ENCODE measurements around the gene DYSF. TPM values are rescaled to one million over a fixed set of nuclear protein-coding genes. Genes with fewer than 3 reads are reported as not detected.

Gene DYSF
- total RNA-seq, 1 donor = 0.18 TPM

GRCh38 chr2:71617266-71617665 lies 163.9 kb downstream of the DYSF start:
- no peak for TF ChIP-seq CTCF (IDR thresholded peaks at IDR 0.05; ENCODE audit: insufficient read depth, low read length)

GRCh38 chr2:71618327-71619113 lies 165.2 kb downstream of the DYSF start:
- H3K4me3 ChIP-seq (ENCODE audit: low read depth, low read length) = no peak overlapping the region
- no peak for TF ChIP-seq CTCF (IDR thresholded peaks at IDR 0.05; ENCODE audit: insufficient read depth, low read length)
- DNase-seq (ENCODE audit: low read depth) = no peak

More at GRCh38 chr2:71617266-71617665, 163.9 kb downstream of the DYSF start:
- H3K4me3 ChIP-seq (ENCODE audit: low read depth, low read length) = no peak overlapping the region
- DNase-seq (ENCODE audit: low read depth) = no peak

GRCh38 chr2:71619230-71619741 lies 165.9 kb downstream of the DYSF start:
- no peak overlapping the region for H3K4me3 ChIP-seq (ENCODE audit: low read depth, low read length)
- DNase-seq (ENCODE audit: low read depth) = no peak
- no peak for TF ChIP-seq CTCF (IDR thresholded peaks at IDR 0.05; ENCODE audit: insufficient read depth, low read length)

GRCh38 chr2:71620116-71620515 lies 166.8 kb downstream of the DYSF start:
- TF ChIP-seq CTCF (IDR thresholded peaks at IDR 0.05; ENCODE audit: insufficient read depth, low read length) = no peak
- H3K4me3 ChIP-seq (ENCODE audit: low read depth, low read length) = no peak overlapping the region
- no peak for DNase-seq (ENCODE audit: low read depth)

- no peak for TF ChIP-seq CTCF (IDR thresholded peaks at IDR 0.05; ENCODE audit: insufficient read depth, low read length)
- no peak for DNase-seq (ENCODE audit: low read depth)
- H3K4me3 ChIP-seq (ENCODE audit: low read depth, low read length) = no peak overlapping the region
These were observed 167.5 kb downstream of the DYSF start for GRCh38 chr2:71620851-71621251.

GRCh38 chr2:71629273-71629672 lies 175.9 kb downstream of the DYSF start:
- DNase-seq (ENCODE audit: low read depth) = no peak
- H3K4me3 ChIP-seq (ENCODE audit: low read depth, low read length) = no peak overlapping the region
- no peak for TF ChIP-seq CTCF (IDR thresholded peaks at IDR 0.05; ENCODE audit: insufficient read depth, low read length)

Measured in fibroblast of the aortic adventitia (primary cell).